Heart left ventricle (tissue), 13 donors: ENCODE measurements around the gene SPOPL.

Experiments
- CTCF ChIP-seq, 12 donors: fragments of 200-600 bp; sonication (generic) in 4 of 12; IDR thresholded peaks; one replicate each; pipeline versions ENCODE4 v1.5.0 to v1.8.0; 2018 to 2022; ENCODE audit warnings: antibody characterized with exemption in 12 of 12, mild to moderate bottlenecking in 5 of 12
- POLR2A ChIP-seq, 2 donors: fragments of 450-650 bp; IDR thresholded peaks; one replicate each; pipeline ENCODE4 v1.6.1; 2017; ENCODE audit warnings: antibody characterized with exemption in 2 of 2, mild to moderate bottlenecking in 2 of 2, moderate library complexity in 2 of 2
- donor health status: ischemic (EF 13 %, LVEDD 7.1; RV severe dilation, severe dysfunction).
- donor health status: DM: no; HTN: yes; CAD: no.
- donor health status: DM: no; HTN: no; CAD: no.
- donor health status: ischemic (EF 25% LVEDD 6.9; RV normal size, moderate dysfunction).
- donor health status: ischemic (EF 25% LVEDD 5.7; RV mildly dilated, moderate dysfunction).
- donor health status: ischemic (EF 35%, LVEDD 5.7; RV mildly dilated, moderate dysfunction).
- donor health status: nonischemic (EF 11% LVEDD 7.7; RV severe dilation, severe dysfunction).
- donor health status: DM: yes; HTN: yes; CAD: no.
- donor health status: PGD.
- donor health status: ischemic (EF 29% LVEDD 5.4; RV normal size, mild dysfunction).
- donor health status: nonischemic (EF 23%, LVEDD 6.1; RV moderate dilation, normal function).

- no peak for TF ChIP-seq CTCF (IDR thresholded peaks at IDR 0.05)
- TF ChIP-seq POLR2A (IDR thresholded peaks at IDR 0.05): no peak
Measured at GRCh38 chr2:138503087-138503442, 1.5 kb downstream of the SPOPL start.
